Head of caudate nucleus (tissue), 42 donors: ENCODE data around the gene LMBRD2.

Experiments used
- DNase-seq, 42 donors: peaks; one replicate each; pipeline versions ENCODE4 v3.0.0 to v3.0.0-alpha.2; 2020 to 2021; ENCODE audit warnings: mixed read lengths in 7 of 42
- intact Hi-C: fragments of 100-400 bp; cut with DNase I; formaldehyde crosslinking; loops from one replicate; pipeline ENCODE4 v1.15.0; 2022

Gene LMBRD2

GRCh38 chr5:36164461-36164860, 12.8 kb upstream of the LMBRD2 start:
- no peak for DNase-seq
- intact Hi-C loops, result no loop called here

GRCh38 chr5:36162810-36163486, 11.3 kb upstream of the LMBRD2 start:
- intact Hi-C loops, result no loop called here
- peak in 24 of 42 donors; percentile 12 to 75 (median 48) for DNase-seq

- DNase-seq, result no peak
- intact Hi-C loops, result no loop called here
Measured at GRCh38 chr5:36161361-36161760, 9.7 kb upstream of the LMBRD2 start.

DNA sequence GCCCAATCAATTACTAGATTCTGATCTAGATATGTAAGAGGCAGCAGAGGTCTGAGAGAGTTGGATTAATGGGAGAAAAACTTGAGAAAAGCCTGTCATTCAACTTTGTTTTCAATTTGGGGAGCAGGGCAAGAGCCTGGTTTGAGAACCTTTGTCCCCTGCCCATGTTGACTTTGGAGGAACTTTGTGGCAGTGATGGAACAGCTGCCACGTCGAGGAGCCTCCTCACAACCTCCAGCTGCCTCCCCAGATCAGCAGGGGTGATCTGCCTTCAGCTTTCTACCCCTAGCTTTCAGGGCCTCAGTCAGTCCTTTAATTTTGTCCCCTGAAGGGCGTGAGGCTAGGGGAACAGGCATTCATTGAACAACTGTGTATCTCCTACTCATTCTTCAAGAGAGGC, 8.9 kb upstream of the LMBRD2 start:
- no peak for DNase-seq
- intact Hi-C loops, result no loop called here

GRCh38 chr5:36158144-36158543, 6.5 kb upstream of the LMBRD2 start:
- DNase-seq, result no peak
- intact Hi-C loops, result no loop called here

GRCh38 chr5:36156619-36157018, 4.9 kb upstream of the LMBRD2 start:
- DNase-seq, result no peak
- intact Hi-C loops, result no loop called here

- intact Hi-C loops, result no loop called here
- DNase-seq, result no peak
Measured at GRCh38 chr5:36156121-36156601, 4.5 kb upstream of the LMBRD2 start.

DNA sequence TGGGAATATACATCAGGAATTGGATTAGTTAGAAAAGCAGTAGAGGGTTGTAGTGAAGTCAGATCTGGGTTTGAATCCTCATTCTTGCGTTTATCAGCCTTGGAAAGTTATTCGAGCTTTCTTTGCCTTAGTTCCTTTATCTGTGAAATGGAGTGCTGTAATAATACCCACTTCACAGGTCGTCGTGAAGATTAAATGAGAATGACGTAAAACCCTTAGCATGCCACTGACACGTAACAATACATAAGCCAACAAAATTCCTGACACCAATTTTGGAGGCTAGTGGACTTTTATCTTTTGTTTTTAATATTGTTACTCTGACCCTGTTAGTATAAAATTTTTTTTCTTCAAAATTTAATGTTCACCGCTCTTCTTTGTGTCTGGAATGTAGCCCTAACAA, 3.6 kb upstream of the LMBRD2 start:
- intact Hi-C loops, result no loop called here
- no peak for DNase-seq

DNA sequence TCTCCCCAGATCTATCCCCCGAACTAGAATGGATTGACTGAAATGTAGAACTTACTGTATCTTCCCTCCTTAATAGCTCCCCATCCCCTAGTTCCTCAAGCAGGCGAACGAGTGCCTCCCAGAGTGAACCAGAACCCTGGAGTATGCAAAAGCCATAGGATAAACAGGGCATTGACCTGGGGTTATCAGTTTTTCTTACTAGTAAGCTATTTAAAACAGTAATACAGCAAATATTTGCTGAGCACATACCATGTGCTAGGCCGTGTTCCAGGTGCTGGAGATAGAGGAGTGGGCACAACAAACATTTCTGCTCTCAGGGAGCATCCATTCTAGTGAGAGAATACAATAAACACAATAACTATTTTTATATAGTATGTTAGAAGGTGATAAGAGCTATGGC, 2.0 kb upstream of the LMBRD2 start:
- intact Hi-C loops, result loop anchor here (5.0 kb wide), 1 partner anchor 89 kb away; the partner anchor contains the start of gene NADK2
- DNase-seq, result no peak

GRCh38 chr5:36153298-36153677, 1.6 kb upstream of the LMBRD2 start:
- intact Hi-C loops, result loop anchor here (5.0 kb wide), 1 partner anchor 89 kb away; the partner anchor contains the start of gene NADK2
- DNase-seq, result no peak

DNA sequence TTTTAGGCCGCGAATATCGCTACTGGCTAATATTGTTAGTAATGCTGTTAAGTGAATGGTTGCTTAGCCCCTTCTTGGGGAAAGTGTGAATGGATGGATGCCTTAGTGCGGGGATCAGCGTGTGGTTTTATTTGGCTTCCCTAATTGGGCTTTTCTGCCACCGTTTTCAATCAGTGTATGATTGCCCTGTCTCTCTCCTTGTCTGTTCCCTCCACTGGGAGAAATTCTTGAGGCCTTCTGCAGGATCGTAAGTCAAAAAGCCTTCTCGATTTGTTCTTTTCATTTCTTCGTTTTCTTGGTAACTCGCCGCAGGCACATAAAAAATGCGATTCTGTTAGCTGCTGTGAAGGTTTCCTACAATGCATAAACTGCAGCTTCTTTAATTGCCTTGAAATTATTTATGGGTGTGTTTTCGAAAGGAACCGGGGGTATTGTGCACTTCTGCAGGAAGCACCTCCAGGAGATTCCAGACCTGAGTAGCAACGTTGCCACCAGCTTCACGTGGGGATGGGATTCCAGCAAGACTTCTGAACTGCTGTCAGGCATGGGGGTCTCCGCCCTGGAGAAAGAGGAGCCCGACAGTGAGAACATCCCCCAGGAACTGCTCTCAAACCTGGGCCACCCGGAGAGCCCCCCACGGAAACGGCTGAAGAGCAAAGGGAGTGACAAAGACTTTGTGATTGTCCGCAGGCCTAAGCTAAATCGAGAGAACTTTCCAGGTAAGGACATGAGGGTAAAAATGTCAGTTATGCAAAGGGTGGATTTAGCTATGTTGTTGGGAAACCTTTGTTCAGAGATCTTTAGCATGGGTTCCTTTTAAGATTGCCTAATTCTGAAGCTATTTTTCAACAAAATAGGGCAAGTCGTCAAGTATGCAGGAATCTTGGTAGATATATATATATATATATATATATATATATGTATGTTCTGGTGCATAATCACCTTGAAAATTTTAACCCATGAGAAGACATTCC, 924 bp upstream of the LMBRD2 start:
- intact Hi-C loops, result loop anchor here (5.0 kb wide), 1 partner anchor 90 kb away; the partner anchor contains the start of gene NADK2
- DNase-seq, result peak in 3 of 42 donors; percentile 6 to 26 (median 11)

- intact Hi-C loops, result loop anchor here (5.0 kb wide), 1 partner anchor 91 kb away; the partner anchor contains the start of gene NADK2
Measured at GRCh38 chr5:36150676-36151433, 832 bp downstream of the LMBRD2 start.

DNA sequence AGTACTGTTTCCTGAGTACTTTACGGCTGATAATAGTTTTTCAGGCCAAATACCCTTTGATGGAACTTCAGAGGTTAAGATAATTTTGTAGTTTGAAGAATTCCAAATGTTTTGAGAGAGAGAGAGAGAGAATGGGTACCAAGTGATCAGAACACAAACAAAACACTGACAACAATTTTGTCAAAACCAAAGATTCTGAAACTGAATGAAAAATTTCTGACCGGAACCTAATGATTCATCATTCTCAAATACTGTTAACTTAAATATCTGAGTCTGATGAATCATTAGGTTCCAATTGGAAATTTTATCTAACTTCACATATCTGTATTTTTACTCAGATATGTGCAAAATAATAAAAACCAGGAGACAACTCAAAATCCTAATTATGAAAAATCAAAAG, 4.0 kb downstream of the LMBRD2 start:
- intact Hi-C loops, result no loop called here
- no peak for DNase-seq

More at GRCh38 chr5:36150676-36151433, 832 bp downstream of the LMBRD2 start:
- DNase-seq, result peak; percentile 38 to 84 (median 68)

DNA sequence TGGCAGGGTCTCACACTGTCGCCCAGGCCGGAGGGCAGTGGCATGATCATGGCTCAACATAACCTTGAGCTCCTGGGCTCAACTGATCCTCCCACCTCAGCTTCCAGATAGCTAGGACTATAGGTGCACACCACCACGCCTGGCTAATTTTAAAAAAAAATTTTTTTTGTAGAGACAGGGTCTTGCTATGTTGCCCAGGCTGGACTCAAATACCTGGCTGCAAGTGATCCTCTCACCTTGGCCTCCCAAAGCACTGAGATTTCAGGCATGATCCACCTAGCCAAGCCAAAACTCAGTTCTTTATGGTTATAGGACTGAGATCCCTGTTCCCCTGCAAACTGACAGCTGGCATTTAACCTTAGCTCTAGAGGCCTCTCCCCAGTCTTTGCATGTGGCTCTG, 5.3 kb downstream of the LMBRD2 start:
- intact Hi-C loops, result no loop called here
- DNase-seq, result no peak

DNA sequence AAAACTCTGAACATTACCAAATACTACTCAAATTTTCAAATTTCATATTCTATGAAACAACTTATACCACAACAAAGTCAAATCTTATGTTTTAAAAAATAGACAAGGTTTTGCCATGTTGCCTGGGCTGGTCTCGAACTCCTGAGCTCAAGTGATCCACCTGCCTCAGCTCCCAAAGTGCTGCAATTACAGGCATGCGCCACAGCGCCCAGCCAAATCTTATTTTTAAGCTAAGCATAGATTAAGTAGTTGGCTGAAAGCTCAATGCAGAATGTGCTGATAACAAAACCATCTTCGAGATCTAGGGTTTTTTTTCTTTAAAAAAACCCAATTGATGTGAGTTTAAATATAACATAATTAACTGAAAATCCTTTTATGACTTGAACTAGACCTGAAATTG, 6.4 kb downstream of the LMBRD2 start:
- DNase-seq, result no peak
- intact Hi-C loops, result no loop called here

GRCh38 chr5:36138900-36139683, 12.6 kb downstream of the LMBRD2 start:
- intact Hi-C loops, result no loop called here
- no peak for DNase-seq

DNA sequence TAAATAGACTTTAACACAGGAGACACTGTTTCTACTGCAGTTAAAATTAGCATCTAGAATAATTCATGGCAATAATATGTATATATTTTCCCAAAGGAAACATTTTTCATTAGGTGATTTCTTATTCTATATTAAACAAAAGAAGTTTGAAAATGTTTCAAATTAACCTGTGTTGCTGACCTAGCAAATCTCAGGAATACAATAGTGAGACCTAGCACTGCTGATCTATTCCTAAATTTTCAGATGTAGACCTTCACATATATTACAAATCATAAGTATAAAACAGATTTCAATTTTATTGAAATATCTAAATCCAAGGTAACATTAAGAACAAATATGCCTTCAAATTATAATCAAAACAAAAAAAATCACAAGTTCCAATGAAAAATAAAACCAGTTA, 15.1 kb downstream of the LMBRD2 start:
- DNase-seq, result no peak
- intact Hi-C loops, result no loop called here

GRCh38 chr5:36135988-36136387, 15.7 kb downstream of the LMBRD2 start:
- no peak for DNase-seq
- intact Hi-C loops, result no loop called here
